K562 (cell line): ENCODE results near the gene TEDC1. TPM values are rescaled to one million over a fixed set of nuclear protein-coding genes. Genes with fewer than 3 reads are reported as not detected.

Source experiments
- ATAC-seq: fragments of 200-7000 bp; cut with Tn5 transposase; 3 replicates; pipeline ENCODE4 v1.9.1; 2020; ENCODE audit warnings: moderate library complexity
- BruUV-seq: library from RNA; stranded (reverse); fragments of 400-500 nt; replicated peaks from 2 replicates; lab custom pipeline; 2021; lab: Mats Ljungman, UMichigan
- CTCF ChIA-PET: fragments of 300-600 bp; formaldehyde crosslinking; extraction: SDS; loops from one replicate; lab custom pipeline; 2021; ENCODE audit warnings: low intra/inter-chr PET ratio; lab: Yijun Ruan, JAX
- POLR2A ChIA-PET: fragments of 300-600, 350-650 bp; sonication (Branson Sonifier 250); formaldehyde crosslinking; extraction: SDS; loops from one replicate; lab custom pipeline; 2021; ENCODE audit warnings: antibody characterized with exemption, inconsistent platforms; lab: Yijun Ruan, JAX
- DNase-seq, 4 experiments: peaks; one replicate each; pipeline versions ENCODE4 v3.0.0 to v3.0.0-alpha.2; 2011 to 2018; ENCODE audit warnings: low spot score in 3 of 4, mixed read lengths in 3 of 4; ENCODE audit errors: extremely low read depth in 1 of 4
- FAIRE-seq: peaks from 2 replicates; lab custom pipeline; 2011; peaks lifted over from hg19 to GRCh38; lab: Jason Lieb, UNC
- H2AFZ ChIP-seq: 2 replicates; pipeline ENCODE4 v1.6.0; 2011; ENCODE audit warnings: low read depth, low read length, control low read depth, inconsistent platforms
- H3K27ac ChIP-seq: fragments of 200-600 bp; 3 replicates; pipeline ENCODE4 v1.8.0; 2011; ENCODE audit warnings: low read depth, mild to moderate bottlenecking, control low read depth, inconsistent platforms, low read length, moderate library complexity, mixed read lengths; ENCODE audit errors: extremely low read depth
- H3K27me3 ChIP-seq, 2 experiments: fragments of 300-600 bp in 1 of 2; 2 replicates in 1 of 2; 3 replicates in 1 of 2; pipeline versions ENCODE4 v1.6.0 to v1.8.0; 2011; ENCODE audit warnings: inconsistent platforms in 2 of 2, low read length in 2 of 2, mild to moderate bottlenecking in 1 of 2, mixed read lengths in 1 of 2, moderate library complexity in 1 of 2; ENCODE audit not compliant: control insufficient read depth in 2 of 2, insufficient read depth in 2 of 2
- H3K36me3 ChIP-seq: fragments of 300-600 bp; 3 replicates; pipeline ENCODE4 v1.8.0; 2011; ENCODE audit warnings: mild to moderate bottlenecking, low read length, inconsistent platforms; ENCODE audit not compliant: control insufficient read depth, insufficient read depth
- H3K4me1 ChIP-seq, 2 experiments: fragments of 200-600 bp in 1 of 2; replicated peaks in 1 of 2; 2 replicates in 1 of 2; 3 replicates in 1 of 2; pipeline versions ENCODE4 v1.5.1 to v1.8.0; 2011; ENCODE audit warnings: inconsistent platforms in 2 of 2, low read length in 2 of 2, mild to moderate bottlenecking in 1 of 2, mixed read lengths in 1 of 2, moderate library complexity in 1 of 2; ENCODE audit not compliant: control insufficient read depth in 2 of 2, insufficient read depth in 2 of 2
- H3K4me2 ChIP-seq: 2 replicates; pipeline ENCODE4 v1.6.1; 2011; ENCODE audit warnings: low read length, control low read depth, inconsistent platforms, mixed read lengths; ENCODE audit not compliant: insufficient read depth
- H3K4me3 ChIP-seq: fragments of 200-600 bp; sonication (generic), shearing (Covaris generic); 2 replicates; pipeline ENCODE4 v1.5.1; 2016; ENCODE audit warnings: control low read depth, inconsistent platforms
- H3K79me2 ChIP-seq: fragments of 200-600 bp; 3 replicates; pipeline ENCODE4 v1.8.0; 2011; ENCODE audit warnings: low read length, inconsistent platforms; ENCODE audit not compliant: control insufficient read depth, insufficient read depth
- H3K9ac ChIP-seq, 2 experiments: 2 replicates each; pipeline versions ENCODE4 v1.6.0 to v1.6.1; 2011; ENCODE audit warnings: low read depth in 2 of 2, low read length in 2 of 2, control low read depth in 1 of 2, inconsistent platforms in 1 of 2, mild to moderate bottlenecking in 1 of 2, mixed read lengths in 1 of 2; ENCODE audit not compliant: insufficient read depth in 1 of 2
- H3K9me1 ChIP-seq: one replicate; pipeline ENCODE4 v1.6.0; 2011; ENCODE audit warnings: inconsistent platforms, mild to moderate bottlenecking, low read length, moderate library complexity; ENCODE audit not compliant: control insufficient read depth, insufficient read depth
- H3K9me3 ChIP-seq: replicated peaks from 2 replicates; pipeline ENCODE4 v1.5.1; 2011; ENCODE audit warnings: low read depth, low read length, inconsistent platforms; ENCODE audit not compliant: control insufficient read depth, insufficient read depth
- H4K20me1 ChIP-seq: replicated peaks from 2 replicates; pipeline ENCODE4 v1.6.1; 2011; ENCODE audit warnings: low read length, inconsistent platforms, mixed read lengths; ENCODE audit not compliant: control insufficient read depth, insufficient read depth
- CBFA2T3 ChIP-seq: fragments of 450-650 bp; IDR thresholded peaks from 2 replicates; pipeline ENCODE4 v1.6.1; 2017
- CBX5 ChIP-seq: IDR thresholded peaks from 2 replicates; pipeline ENCODE4 v1.6.1; 2014; ENCODE audit warnings: low read depth, borderline replicate concordance
- HOMEZ ChIP-seq: fragments of 250-450 bp; sonication (Bioruptor Pico); IDR thresholded peaks from 2 replicates; pipeline ENCODE4 v1.4.0; 2020; ENCODE audit warnings: mild to moderate bottlenecking, moderate library complexity
- POLR2G ChIP-seq: fragments of 200-400 bp; formaldehyde crosslinking; IDR thresholded peaks from 2 replicates; pipeline ENCODE4 v1.6.1; 2017; ENCODE audit warnings: low read depth, mild to moderate bottlenecking, antibody characterized with exemption, low read length, moderate library complexity
- RREB1 ChIP-seq: fragments of 250-450 bp; sonication (Bioruptor Pico); IDR thresholded peaks from 2 replicates; pipeline ENCODE4 v1.4.0; 2020
- SMAD2 ChIP-seq: fragments of 150-350 bp; IDR thresholded peaks from 2 replicates; pipeline ENCODE4 v1.6.1; 2014; ENCODE audit warnings: low read depth, mild to moderate bottlenecking, low read length
- ZHX1 ChIP-seq: fragments of 150-350 bp; conservative IDR thresholded peaks from 2 replicates; pipeline ENCODE4 v1.6.1; 2014; ENCODE audit warnings: low read length
- ZNF280B ChIP-seq: fragments of 250-450 bp; sonication (Bioruptor Pico); IDR thresholded peaks from 2 replicates; pipeline ENCODE4 v1.5.1; 2021; ENCODE audit warnings: mild to moderate bottlenecking
- WGBS: fragments of 100-300 bp; shearing (Covaris generic); methylation state at CpG from one replicate; pipeline ENCODE4 v1.1.6; 2016; ENCODE audit warnings: low coverage, mixed read lengths; ENCODE audit not compliant: insufficient coverage; ENCODE audit errors: missing lambda C conversion rate; 5-methylcytosine and 5-hydroxymethylcytosine counted together
- in situ Hi-C: fragments of 300-500 bp; cut with MboI; formaldehyde crosslinking; loops from 4 replicates; pipeline ENCODE4 v1.15.0; 2018; ENCODE audit warnings: inconsistent platforms, mixed read lengths
- intact Hi-C: fragments of 100-400 bp; cut with micrococcal nuclease; formaldehyde crosslinking; loops from 2 replicates; pipeline ENCODE4 v1.14.2; 2022
- polyA plus RNA-seq, 8 experiments: library from polyadenylated mRNA; depleted of rRNA in 4 of 8; stranded (reverse) in 5 of 8; unstranded in 3 of 8; fragments of >200 nt; fragmentation: Nextera tagmentation in 2 of 8; fragmentation: Illumina TruSeq in 1 of 8; extraction: Ambion mirVana in 2 of 8; extraction: Trizol in 1 of 8; gene quantifications; 2 replicates each; pipeline versions ENCODE4 v1.2.1 to v1.2.3, GENCODE V29; 2011 to 2014; ENCODE audit warnings: inconsistent platforms in 1 of 8, missing spikeins in 1 of 8
- total RNA-seq, 7 experiments: library from RNA; depleted of rRNA in 6 of 7; stranded (reverse); fragments of >200 nt in 6 of 7; fragmentation: Illumina TruSeq in 2 of 7; extraction: Trizol in 2 of 7; gene quantifications; 2 replicates each; pipeline versions ENCODE4 v1.2.1 to v1.2.3, GENCODE V29; 2011 to 2021; ENCODE audit warnings: low replicate concordance in 1 of 7

Gene TEDC1
- total and polyA plus RNA-seq, 9 of the 15 experiments (the other 6 are each of a cell fraction or from before 2014, with no cell fraction given) = 0.21 to 28.3 (median 5.9) TPM

GRCh38 chr14:105464501-105464900 is 26.5 kb upstream of the TEDC1 start (continued):
- TF ChIP-seq ZNF280B (no peak), CBFA2T3 (no peak), CBX5 (no peak)

- ChIA-PET POLR2A (no interaction called here), CTCF (no interaction called here)
- peaks cover 79% of the 10 kb centered on the region; the same call in 2 of the 3 replicates for H3K36me3 ChIP-seq
- H3K27me3 ChIP-seq = no peaks in the 10 kb centered on the region
- no peak overlapping the region for H2AFZ ChIP-seq
- H3K9me1 ChIP-seq = no peaks in the 10 kb centered on the region
- H3K4me1 ChIP-seq = peaks cover 0 to 34% of the 10 kb centered on the region in 2 experiments; a peak in 2 of 5 replicates
- ATAC-seq (no peak), DNase-seq (no peak), FAIRE-seq (no peak)
- no peaks in the 10 kb centered on the region for H4K20me1 ChIP-seq
- no peak overlapping the region for H3K27ac ChIP-seq
- H3K79me2 ChIP-seq = no peaks in the 10 kb centered on the region
- in situ Hi-C loops (no loop called here), intact Hi-C loops (no loop called here)
- no peak overlapping the region for H3K9ac ChIP-seq
- H3K4me3 ChIP-seq = no peak overlapping the region
- TF ChIP-seq HOMEZ (CRISPR knock-in tag) = no peak
- TF ChIP-seq ZHX1 = no peak
- TF ChIP-seq SMAD2 = no peak
- TF ChIP-seq RREB1 = no peak
- TF ChIP-seq POLR2G = 0 out of 2 replicates have a peak, but pooled peaks have one; percentile 5
- H3K9me3 ChIP-seq = no peaks in the 10 kb centered on the region
- no peak overlapping the region for H3K4me2 ChIP-seq
- WGBS = 87% methylated on average over 15 of the region's 20 CpGs
- BruUV-seq = no TSS peak
Observed at GRCh38 chr14:105465209-105466031, 25.6 kb upstream of the TEDC1 start.
